Panc1 (cell line): ENCODE data around the gene SIGLEC9. TPM values are rescaled to one million over a fixed set of nuclear protein-coding genes. Genes with fewer than 3 reads are reported as not detected.

ENCODE experiments used
- ATAC-seq: fragments of 200-7000 bp; cut with Tn5 transposase; 2 replicates; pipeline ENCODE4 v1.9.1; 2020; ENCODE audit warnings: mild to moderate bottlenecking, moderate library complexity
- BruUV-seq: library from RNA; stranded (reverse); fragments of 400-500 nt; replicated peaks from 2 replicates; lab custom pipeline; 2021; lab: Mats Ljungman, UMichigan
- CTCF ChIA-PET: fragments of 300-600 bp; sonication (Branson Sonifier 250); formaldehyde crosslinking; loops from one replicate; lab custom pipeline; 2022; ENCODE audit warnings: antibody characterized with exemption; lab: Charles Lee
- POLR2A ChIA-PET: fragments of 300-600 bp; sonication (Branson Sonifier 250); formaldehyde crosslinking; loops from one replicate; lab custom pipeline; 2022; ENCODE audit warnings: antibody characterized with exemption; lab: Charles Lee
- DNase-seq: peaks from one replicate; pipeline ENCODE4 v3.0.0-alpha.2; 2010; ENCODE audit warnings: low read depth, low spot score
- H3K27ac ChIP-seq: 2 replicates; pipeline ENCODE4 v1.5.1; 2011; ENCODE audit warnings: mild to moderate bottlenecking, low read length, inconsistent platforms
- H3K27me3 ChIP-seq: fragments of 200-500 bp; sonication (Bioruptor generic); 2 replicates; pipeline ENCODE4 v1.6.0; 2014; ENCODE audit warnings: low read length, inconsistent platforms; ENCODE audit not compliant: control insufficient read depth, insufficient read depth
- H3K36me3 ChIP-seq: fragments of 200-500 bp; sonication (Bioruptor generic); 2 replicates; pipeline ENCODE4 v1.5.1; 2014; ENCODE audit warnings: inconsistent platforms, mild to moderate bottlenecking, low read length, moderate library complexity; ENCODE audit not compliant: control insufficient read depth, insufficient read depth
- H3K4me1 ChIP-seq: 2 replicates; pipeline ENCODE4 v1.5.1; 2011; ENCODE audit warnings: inconsistent platforms, mild to moderate bottlenecking, low read length, moderate library complexity; ENCODE audit not compliant: control insufficient read depth, insufficient read depth
- H3K4me3 ChIP-seq, 2 experiments: 2 replicates each; pipeline ENCODE4 v1.5.1; 2011 to 2012; ENCODE audit warnings: low read depth in 2 of 2, low read length in 2 of 2, mild to moderate bottlenecking in 2 of 2, inconsistent platforms in 1 of 2, moderate library complexity in 1 of 2
- H3K9me3 ChIP-seq: fragments of 200-500 bp; sonication (Bioruptor generic); 2 replicates; pipeline ENCODE4 v1.5.1; 2014; ENCODE audit warnings: low read depth, mild to moderate bottlenecking, inconsistent platforms, low read length, moderate library complexity; ENCODE audit not compliant: control insufficient read depth, insufficient read depth
- CTCF ChIP-seq: fragments of 450-650 bp; IDR thresholded peaks from 2 replicates; pipeline ENCODE4 v1.5.1; 2017; ENCODE audit warnings: mild to moderate bottlenecking
- POLR2AphosphoS5 ChIP-seq: IDR thresholded peaks from 2 replicates; pipeline ENCODE4 v1.6.1; 2012; ENCODE audit warnings: mild to moderate bottlenecking, low read depth, low read length, moderate library complexity
- REST ChIP-seq, 2 experiments: IDR thresholded peaks; 2 replicates each; pipeline ENCODE4 v1.6.1; 2011 to 2012; ENCODE audit warnings: low read depth in 2 of 2, control low read depth in 1 of 2, low read length in 1 of 2, mild to moderate bottlenecking in 1 of 2, moderate library complexity in 1 of 2; ENCODE audit not compliant: insufficient read depth in 1 of 2
- SIN3A ChIP-seq: IDR thresholded peaks from 2 replicates; pipeline ENCODE4 v1.6.1; 2012; ENCODE audit warnings: low read depth, mild to moderate bottlenecking, low read length, moderate library complexity, borderline replicate concordance; ENCODE audit not compliant: insufficient read depth
- TCF7L2 ChIP-seq: IDR thresholded peaks from 2 replicates; pipeline ENCODE4 v1.6.1; 2011; ENCODE audit warnings: mild to moderate bottlenecking, low read depth, low read length, inconsistent platforms
- in situ Hi-C: cut with HindIII; loops from 2 replicates; pipeline ENCODE4 v1.10.0; 2016; ENCODE audit warnings: low sequenced_read_pairs, low pct_unique_long_range_greater_than_20kb
- intact Hi-C: fragments of 100-400 bp; cut with micrococcal nuclease; formaldehyde crosslinking; loops from one replicate; pipeline ENCODE4 v1.10.0; 2022; ENCODE audit not compliant: unreplicated experiment
- total RNA-seq: library from RNA; stranded (reverse); gene quantifications from one replicate; pipeline ENCODE4 v1.2.1, GENCODE V29; 2021; ENCODE audit not compliant: unreplicated experiment

Gene SIGLEC9
- total RNA-seq, 1 experiment from 2014 or later, result not detected

- H3K27me3 ChIP-seq, result no peaks in the 10 kb centered on the region
- ChIA-PET CTCF (no interaction called here), POLR2A (no interaction called here)
- no peak overlapping the region for H3K27ac ChIP-seq
- no peaks in the 10 kb centered on the region for H3K9me3 ChIP-seq
- no peak overlapping the region for H3K4me3 ChIP-seq
- TF ChIP-seq SIN3A, result no peak
- no peak for TF ChIP-seq TCF7L2
- no peak for TF ChIP-seq POLR2AphosphoS5
- no peak for TF ChIP-seq REST (IDR thresholded peaks at IDR 0.05; ENCODE audit: insufficient read depth in 1 of 2, low read depth in 2 of 2, low read length in 1 of 2)
- no peak for TF ChIP-seq CTCF
- no peaks in the 10 kb centered on the region; the same call in 1 of the 2 replicates for H3K4me1 ChIP-seq
- H3K36me3 ChIP-seq, result no peaks in the 10 kb centered on the region
- intact Hi-C loops, result loop anchor here (10.0 kb wide), 1 partner anchor 167 kb away; no protein-coding TSS in a partner anchor
- in situ Hi-C loops, result no loop called here
- BruUV-seq, result no TSS peak
- DNase-seq (no peak), ATAC-seq (no peak)
Observed at GRCh38 chr19:51091895-51092873, 32.5 kb upstream of the SIGLEC9 start.

- BruUV-seq, result no TSS peak
- intact Hi-C loops (loop anchor here (10.0 kb wide), 1 partner anchor 168 kb away; no protein-coding TSS in a partner anchor), in situ Hi-C loops (no loop called here)
- TF ChIP-seq SIN3A (no peak), POLR2AphosphoS5 (no peak), REST (IDR thresholded peaks at IDR 0.05; ENCODE audit: insufficient read depth in 1 of 2, low read depth in 2 of 2, low read length in 1 of 2) (no peak), CTCF (no peak), TCF7L2 (no peak)
- Histone ChIP-seq H3K9me3 (no peaks in the 10 kb centered on the region), H3K27ac (no peak overlapping the region), H3K4me3 (no peak overlapping the region), H3K27me3 (no peaks in the 10 kb centered on the region), H3K36me3 (no peaks in the 10 kb centered on the region), H3K4me1 (no peaks in the 10 kb centered on the region; the same call in 1 of the 2 replicates)
- ATAC-seq (no peak), DNase-seq (no peak)
- POLR2A ChIA-PET, result no interaction called here
- CTCF ChIA-PET, result interaction anchor here (0.8 kb wide), 1 partner anchor 72 kb away, joined by 3 read pairs; no protein-coding TSS in a partner anchor
Observed at GRCh38 chr19:51093101-51093500, 31.6 kb upstream of the SIGLEC9 start.
